ENCODE measurements around the gene MAFG. TPM values are rescaled to one million over a fixed set of nuclear protein-coding genes. Genes with fewer than 3 reads are reported as not detected.

MAFG gene
- total and polyA plus RNA-seq, 2 of the 13 experiments (the other 11 are each of a cell fraction or from before 2014, with no cell fraction given): 14.5 to 20.0 TPM

- no peak for TF ChIP-seq FOXP1 (IDR thresholded peaks at IDR 0.05)
- no peak for TF ChIP-seq FOXP1 (CRISPR knock-in tag; IDR thresholded peaks at IDR 0.05)
- no peak for TF ChIP-seq ZNF382 (CRISPR knock-in tag; IDR thresholded peaks at IDR 0.05; ENCODE audit: borderline replicate concordance)
- TF ChIP-seq ARID2 (CRISPR knock-in tag; IDR thresholded peaks at IDR 0.05; ENCODE audit: borderline replicate concordance): peak; percentile 88; the same call in 1 of the 2 replicates
- TF ChIP-seq ARID3A (IDR thresholded peaks at IDR 0.05; ENCODE audit: low read depth, low read length): no peak
- no peak for TF ChIP-seq ZBTB40 (IDR thresholded peaks at IDR 0.05)
- TF ChIP-seq ZBTB40 (CRISPR knock-in tag; IDR thresholded peaks at IDR 0.05): no peak
- TF ChIP-seq ZNF781 (CRISPR knock-in tag; IDR thresholded peaks at IDR 0.05; ENCODE audit: borderline replicate concordance, not compliant biosample characterization): peak; percentile 12
- no peak for TF ChIP-seq ZNF33A (CRISPR knock-in tag; IDR thresholded peaks at IDR 0.05; ENCODE audit: borderline replicate concordance)
- no peak; the same call in 1 of the 2 replicates for TF ChIP-seq ZNF256 (CRISPR knock-in tag; conservative IDR thresholded peaks at IDR 0.05)
- no peak for TF ChIP-seq ZNF883 (CRISPR knock-in tag; IDR thresholded peaks at IDR 0.05; ENCODE audit: not compliant biosample characterization)
- TF ChIP-seq ZNF343 (CRISPR knock-in tag; IDR thresholded peaks at IDR 0.05): no peak
- TF ChIP-seq SRSF1 (optimal IDR thresholded peaks at IDR 0.05; ENCODE audit: low read depth, low read length): peak; percentile 35
- no peak for TF ChIP-seq ZNF652 (CRISPR knock-in tag; IDR thresholded peaks at IDR 0.05; ENCODE audit: borderline replicate concordance, low read depth)
- no peak for TF ChIP-seq PHF20 (CRISPR knock-in tag; IDR thresholded peaks at IDR 0.05)
- TF ChIP-seq SP5 (CRISPR knock-in tag; IDR thresholded peaks at IDR 0.05; ENCODE audit: borderline replicate concordance, low read depth): no peak
- no peak for TF ChIP-seq SNRNP70 (IDR thresholded peaks at IDR 0.05; ENCODE audit: low read depth, low read length)
- TF ChIP-seq SIN3B (IDR thresholded peaks at IDR 0.05; ENCODE audit: low read length): no peak
- peak; percentile 51; the same call in 1 of the 2 replicates for TF ChIP-seq ISL2 (CRISPR knock-in tag; IDR thresholded peaks at IDR 0.05)
- peak; percentile 56 for TF ChIP-seq PRPF4 (IDR thresholded peaks at IDR 0.05; ENCODE audit: low read depth, low read length, poor library complexity, severe bottlenecking)
Measured at GRCh38 chr17:81869221-81870130, 58.1 kb downstream of the MAFG start (continued).

Measured in HepG2 (cell line).